ENCODE data around the gene ELK3. TPM values are rescaled to one million over a fixed set of nuclear protein-coding genes. Genes with fewer than 3 reads are reported as not detected.

Gene ELK3
- total RNA-seq, 1 donor from 2014 or later: 49.3 TPM

GRCh38 chr12:96303653-96304052 is 109.5 kb downstream of the ELK3 start:
- H3K9me3 Mint-ChIP-seq (ENCODE audit: unreplicated experiment): no peaks in the 10 kb centered on the region
- DNase-seq (ENCODE audit: extremely low spot score, unreplicated experiment): no peak
- no peak overlapping the region for H3K4me3 Mint-ChIP-seq (ENCODE audit: unreplicated experiment)

GRCh38 chr12:96305665-96306064 is 111.5 kb downstream of the ELK3 start:
- no peak overlapping the region for H3K4me3 Mint-ChIP-seq (ENCODE audit: unreplicated experiment)
- H3K4me1 Mint-ChIP-seq (ENCODE audit: unreplicated experiment): peaks cover 10% of the 10 kb centered on the region
- no peaks in the 10 kb centered on the region for H3K27me3 Mint-ChIP-seq (ENCODE audit: unreplicated experiment)
- no peaks in the 10 kb centered on the region for H3K9me3 Mint-ChIP-seq (ENCODE audit: unreplicated experiment)
- no peak for DNase-seq (ENCODE audit: extremely low spot score, unreplicated experiment)
- no peak overlapping the region for H3K27ac Mint-ChIP-seq (ENCODE audit: unreplicated experiment)
- H3K36me3 Mint-ChIP-seq (ENCODE audit: unreplicated experiment): peaks cover 4% of the 10 kb centered on the region
- no peak for TF ChIP-seq CTCF (IDR thresholded peaks at IDR 0.05)

More at GRCh38 chr12:96303653-96304052, 109.5 kb downstream of the ELK3 start:
- peaks cover 19% of the 10 kb centered on the region for H3K36me3 Mint-ChIP-seq (ENCODE audit: unreplicated experiment)
- H3K4me1 Mint-ChIP-seq (ENCODE audit: unreplicated experiment): peaks cover 5% of the 10 kb centered on the region
- no peak overlapping the region for H3K27ac Mint-ChIP-seq (ENCODE audit: unreplicated experiment)
- no peak for TF ChIP-seq CTCF (IDR thresholded peaks at IDR 0.05)
- H3K27me3 Mint-ChIP-seq (ENCODE audit: unreplicated experiment): no peaks in the 10 kb centered on the region

GRCh38 chr12:96308881-96309280 is 114.7 kb downstream of the ELK3 start:
- Mint-ChIP-seq H3K4me1 (ENCODE audit: unreplicated experiment) (peaks cover 6% of the 10 kb centered on the region), H3K9me3 (ENCODE audit: unreplicated experiment) (no peaks in the 10 kb centered on the region), H3K36me3 (ENCODE audit: unreplicated experiment) (peaks cover 5% of the 10 kb centered on the region), H3K4me3 (ENCODE audit: unreplicated experiment) (no peak overlapping the region), H3K27ac (ENCODE audit: unreplicated experiment) (peak overlapping the region; percentile 42), H3K27me3 (ENCODE audit: unreplicated experiment) (no peaks in the 10 kb centered on the region)
- TF ChIP-seq CTCF (IDR thresholded peaks at IDR 0.05): no peak
- DNase-seq (ENCODE audit: extremely low spot score, unreplicated experiment): no peak

- H3K36me3 Mint-ChIP-seq (ENCODE audit: unreplicated experiment): peaks cover 5% of the 10 kb centered on the region
Observed at GRCh38 chr12:96310067-96310466, 115.9 kb downstream of the ELK3 start.

GRCh38 chr12:96311191-96311590 is 117.0 kb downstream of the ELK3 start:
- no peak for TF ChIP-seq CTCF (IDR thresholded peaks at IDR 0.05)
- Mint-ChIP-seq H3K27ac (ENCODE audit: unreplicated experiment) (no peak overlapping the region), H3K27me3 (ENCODE audit: unreplicated experiment) (no peaks in the 10 kb centered on the region), H3K9me3 (ENCODE audit: unreplicated experiment) (no peaks in the 10 kb centered on the region), H3K4me1 (ENCODE audit: unreplicated experiment) (peaks cover 16% of the 10 kb centered on the region), H3K36me3 (ENCODE audit: unreplicated experiment) (peaks cover 3% of the 10 kb centered on the region), H3K4me3 (ENCODE audit: unreplicated experiment) (no peak overlapping the region)
- no peak for DNase-seq (ENCODE audit: extremely low spot score, unreplicated experiment)

More at GRCh38 chr12:96310067-96310466, 115.9 kb downstream of the ELK3 start:
- Mint-ChIP-seq H3K4me3 (ENCODE audit: unreplicated experiment) (no peak overlapping the region), H3K27ac (ENCODE audit: unreplicated experiment) (no peak overlapping the region), H3K9me3 (ENCODE audit: unreplicated experiment) (no peaks in the 10 kb centered on the region), H3K4me1 (ENCODE audit: unreplicated experiment) (peaks cover 9% of the 10 kb centered on the region), H3K27me3 (ENCODE audit: unreplicated experiment) (no peaks in the 10 kb centered on the region)
- TF ChIP-seq CTCF (IDR thresholded peaks at IDR 0.05): no peak
- DNase-seq (ENCODE audit: extremely low spot score, unreplicated experiment): no peak

All from osteocyte (in vitro differentiated cells).